Liver (tissue), 9 donors: ENCODE results near the gene CACTIN. TPM values are rescaled to one million over a fixed set of nuclear protein-coding genes. Genes with fewer than 3 reads are reported as not detected.

Experiments
- DNase-seq: peaks from one replicate; pipeline ENCODE4 v3.0.0-alpha.2; 2017; ENCODE audit warnings: low spot score
- H3K27ac ChIP-seq, 2 donors: one replicate each; pipeline ENCODE4 v1.7.0; 2013; ENCODE audit warnings: inconsistent platforms in 2 of 2, low read length in 2 of 2, control low read depth in 1 of 2, low read depth in 1 of 2, mild to moderate bottlenecking in 1 of 2
- H3K27me3 ChIP-seq, 4 donors: one replicate each; pipeline versions ENCODE4 v1.6.1 to v1.7.0; 2013; ENCODE audit warnings: low read length in 3 of 4, inconsistent platforms in 1 of 4, mild to moderate bottlenecking in 1 of 4, moderate library complexity in 1 of 4; ENCODE audit not compliant: control insufficient read depth in 4 of 4, insufficient read depth in 4 of 4
- H3K36me3 ChIP-seq, 4 donors: one replicate each; pipeline versions ENCODE4 v1.6.1 to v1.7.0; 2013; ENCODE audit warnings: low read length in 3 of 4, mild to moderate bottlenecking in 3 of 4, low read depth in 1 of 4, moderate library complexity in 1 of 4; ENCODE audit not compliant: control insufficient read depth in 4 of 4, insufficient read depth in 3 of 4
- H3K4me1 ChIP-seq, 4 donors: one replicate each; pipeline versions ENCODE4 v1.6.1 to v1.7.0; 2013; ENCODE audit warnings: low read length in 3 of 4, mild to moderate bottlenecking in 3 of 4, moderate library complexity in 1 of 4; ENCODE audit not compliant: control insufficient read depth in 4 of 4, insufficient read depth in 4 of 4
- H3K4me3 ChIP-seq, 3 donors: one replicate each; pipeline versions ENCODE4 v1.6.1 to v1.7.0; 2013; ENCODE audit warnings: low read length in 3 of 3, control low read depth in 1 of 3, low read depth in 1 of 3, mild to moderate bottlenecking in 1 of 3
- H3K9ac ChIP-seq, 2 donors: one replicate each; pipeline ENCODE4 v1.7.0; 2013; ENCODE audit warnings: low read length in 2 of 2, mild to moderate bottlenecking in 2 of 2, moderate library complexity in 2 of 2, control low read depth in 1 of 2, low read depth in 1 of 2
- H3K9me3 ChIP-seq, 4 donors: one replicate each; pipeline versions ENCODE4 v1.6.1 to v1.7.0; 2013; ENCODE audit warnings: low read length in 3 of 4; ENCODE audit not compliant: control insufficient read depth in 4 of 4
- ATF3 ChIP-seq: IDR thresholded peaks from 2 replicates; pipeline ENCODE4 v1.6.1; 2016; ENCODE audit warnings: antibody characterized with exemption
- EGR1 ChIP-seq, 2 donors: IDR thresholded peaks; 2 replicates each; pipeline ENCODE4 v1.6.1; 2016 to 2018; ENCODE audit warnings: antibody characterized with exemption in 2 of 2, low read depth in 2 of 2
- FOXA1 ChIP-seq: IDR thresholded peaks from 2 replicates; pipeline ENCODE4 v1.6.1; 2016; ENCODE audit warnings: antibody characterized with exemption
- FOXA2 ChIP-seq: IDR thresholded peaks from 2 replicates; pipeline ENCODE4 v1.6.1; 2016; ENCODE audit warnings: antibody characterized with exemption
- GABPA ChIP-seq, 2 donors: IDR thresholded peaks in 1 of 2; conservative IDR thresholded peaks in 1 of 2; 2 replicates each; pipeline ENCODE4 v1.6.1; 2016; ENCODE audit warnings: antibody characterized with exemption in 2 of 2, mild to moderate bottlenecking in 1 of 2, moderate library complexity in 1 of 2
- HNF4A ChIP-seq, 2 donors: conservative IDR thresholded peaks; 2 replicates each; pipeline ENCODE4 v1.6.1; 2016; ENCODE audit warnings: antibody characterized with exemption in 2 of 2, mild to moderate bottlenecking in 2 of 2
- HNF4G ChIP-seq: IDR thresholded peaks from 2 replicates; pipeline ENCODE4 v1.6.1; 2016; ENCODE audit warnings: antibody characterized with exemption
- JUND ChIP-seq, 2 donors: IDR thresholded peaks; 2 replicates each; pipeline ENCODE4 v1.6.1; 2016; ENCODE audit warnings: antibody characterized with exemption in 2 of 2
- MAX ChIP-seq: IDR thresholded peaks from 2 replicates; pipeline ENCODE4 v1.6.1; 2016; ENCODE audit warnings: antibody characterized with exemption
- NR2F2 ChIP-seq: IDR thresholded peaks from 2 replicates; pipeline ENCODE4 v1.6.1; 2016; ENCODE audit warnings: antibody characterized with exemption
- RAD21 ChIP-seq, 2 donors: IDR thresholded peaks; 2 replicates each; pipeline ENCODE4 v1.6.1; 2016; ENCODE audit warnings: antibody characterized with exemption in 2 of 2, mild to moderate bottlenecking in 2 of 2
- REST ChIP-seq: IDR thresholded peaks from 2 replicates; pipeline ENCODE4 v1.6.1; 2016; ENCODE audit warnings: antibody characterized with exemption, mild to moderate bottlenecking
- SP1 ChIP-seq: IDR thresholded peaks from 2 replicates; pipeline ENCODE4 v1.6.1; 2018; ENCODE audit warnings: antibody characterized with exemption, mild to moderate bottlenecking
- TAF1 ChIP-seq: conservative IDR thresholded peaks from 2 replicates; pipeline ENCODE4 v1.6.1; 2016; ENCODE audit warnings: antibody characterized with exemption, mild to moderate bottlenecking
- WGBS: extraction: QIAGEN DNeasy Blood & Tissue Kit; methylation state at CpG from one replicate; pipeline ENCODE4 v1.1.7; 2013; 5-methylcytosine and 5-hydroxymethylcytosine counted together
- polyA plus RNA-seq, 2 donors: library from polyadenylated mRNA; stranded (reverse) in 1 of 2; unstranded in 1 of 2; fragments of 200-250 nt in 1 of 2; fragments of >200 nt in 1 of 2; fragmentation: Nextera tagmentation in 1 of 2; extraction: Ambion mirVana in 1 of 2; gene quantifications; one replicate each; pipeline versions ENCODE4 v1.2.1 to v1.2.3, GENCODE V29; 2013 to 2015
- total RNA-seq, 2 donors: library from RNA; depleted of rRNA; stranded (reverse); fragments of >200 nt; gene quantifications; one replicate each; pipeline ENCODE4 v1.2.3, GENCODE V29; 2014
- donor health status: healthy.
- donor health status: healthy.
- donor health status: healthy.
- donor health status: healthy.
- donor health status: healthy.

The CACTIN gene
- total and polyA plus RNA-seq, 4 donors: 1.9 to 13.2 (median 10.0) TPM

- no peak overlapping the region for H3K4me3 ChIP-seq
- TF ChIP-seq ATF3 (no peak), MAX (no peak), EGR1 (IDR thresholded peaks at IDR 0.05; ENCODE audit: low read depth in 2 of 2) (no peak), FOXA1 (no peak), SP1 (no peak), GABPA (IDR thresholded peaks at IDR 0.05 in 1 of 2, conservative IDR thresholded peaks at IDR 0.05 in 1 of 2) (no peak), HNF4G (no peak)
- DNase-seq: no peak
- H3K9me3 ChIP-seq: no peaks in the 10 kb centered on the region
- H3K9ac ChIP-seq: no peak overlapping the region
- H3K36me3 ChIP-seq: peaks cover 0 to 29% (median 9%) of the 10 kb centered on the region in 4 donors
- WGBS: 96% methylated on average over 19 of the region's 19 CpGs
- H3K4me1 ChIP-seq: no peaks in the 10 kb centered on the region
- H3K27me3 ChIP-seq: no peaks in the 10 kb centered on the region
- H3K27ac ChIP-seq: no peak overlapping the region
These were observed 8.0 kb upstream of the CACTIN start for GRCh38 chr19:3634496-3635045.

GRCh38 chr19:3633559-3633988 lies 7.0 kb upstream of the CACTIN start:
- H3K27ac ChIP-seq: no peak overlapping the region

More at GRCh38 chr19:3633559-3633988, 7.0 kb upstream of the CACTIN start:
- Histone ChIP-seq H3K27me3 (no peaks in the 10 kb centered on the region), H3K4me1 (no peaks in the 10 kb centered on the region), H3K9ac (no peak overlapping the region), H3K4me3 (no peak overlapping the region), H3K9me3 (no peaks in the 10 kb centered on the region), H3K36me3 (peaks cover 0 to 26% (median 7%) of the 10 kb centered on the region in 4 donors)
- DNase-seq: no peak
- WGBS: 93% methylated on average over 22 of the region's 22 CpGs
- TF ChIP-seq HNF4A (conservative IDR thresholded peaks at IDR 0.05): no peak
- TF ChIP-seq NR2F2: no peak
- no peak for TF ChIP-seq GABPA (IDR thresholded peaks at IDR 0.05 in 1 of 2, conservative IDR thresholded peaks at IDR 0.05 in 1 of 2)
- no peak for TF ChIP-seq JUND (IDR thresholded peaks at IDR 0.05)
- no peak for TF ChIP-seq RAD21 (IDR thresholded peaks at IDR 0.05)
- no peak for TF ChIP-seq TAF1
- TF ChIP-seq FOXA2: no peak
- TF ChIP-seq SP1: no peak
- no peak for TF ChIP-seq REST
